GM20431 (cell line): ENCODE results near the gene VAPB.
"Not testable (repeated sequence)": the region's sequence is repeated elsewhere in the genome, so short reads cannot be mapped to it uniquely, and the experiment has no call there.

Experiments used
- in situ Hi-C: fragments of 300-500 bp; cut with MseI, MboI; formaldehyde crosslinking; loops from one replicate; pipeline ENCODE4 v1.15.0; 2020; ENCODE audit warnings: low sequenced_read_pairs; ENCODE audit not compliant: unreplicated experiment

The VAPB gene

GRCh38 chr20:58405504-58406291 lies 16.7 kb downstream of the VAPB start:
- in situ Hi-C loops: no loop called here

GRCh38 chr20:58406422-58407001 lies 17.5 kb downstream of the VAPB start:
- in situ Hi-C loops: no loop called here

- in situ Hi-C loops: no loop called here
Observed at GRCh38 chr20:58407201-58407873, 18.3 kb downstream of the VAPB start.

- in situ Hi-C loops: no loop called here
Observed at GRCh38 chr20:58407966-58408557, 19.0 kb downstream of the VAPB start.

- in situ Hi-C loops: no loop called here
Observed at GRCh38 chr20:58408603-58409246, 19.7 kb downstream of the VAPB start.

- in situ Hi-C loops: not testable (repeated sequence)
Observed at GRCh38 chr20:58414216-58414615, 25.2 kb downstream of the VAPB start.

GRCh38 chr20:58414786-58415185 lies 25.8 kb downstream of the VAPB start:
- in situ Hi-C loops: not testable (repeated sequence)

GRCh38 chr20:58416057-58416456 lies 27.0 kb downstream of the VAPB start:
- in situ Hi-C loops: no loop called here

- in situ Hi-C loops: no loop called here
Observed at GRCh38 chr20:58416835-58417234, 27.8 kb downstream of the VAPB start.

GRCh38 chr20:58417438-58417837 lies 28.4 kb downstream of the VAPB start:
- in situ Hi-C loops: no loop called here

GRCh38 chr20:58418949-58419748 lies 30.1 kb downstream of the VAPB start:
- in situ Hi-C loops: no loop called here

GRCh38 chr20:58420798-58421496 lies 31.9 kb downstream of the VAPB start:
- in situ Hi-C loops: no loop called here

- in situ Hi-C loops: no loop called here
Observed at GRCh38 chr20:58421497-58421850, 32.4 kb downstream of the VAPB start.

GRCh38 chr20:58424218-58424969 lies 35.4 kb downstream of the VAPB start:
- in situ Hi-C loops: no loop called here

- in situ Hi-C loops: not testable (repeated sequence)
Observed at GRCh38 chr20:58427571-58427970, 38.5 kb downstream of the VAPB start.

GRCh38 chr20:58428364-58428763 lies 39.3 kb downstream of the VAPB start:
- in situ Hi-C loops: no loop called here

GRCh38 chr20:58429303-58429702 lies 40.3 kb downstream of the VAPB start:
- in situ Hi-C loops: no loop called here

GRCh38 chr20:58431134-58431533 lies 42.1 kb downstream of the VAPB start:
- in situ Hi-C loops: no loop called here
